ENCODE results near the gene TBC1D22A.

TBC1D22A gene

DNA sequence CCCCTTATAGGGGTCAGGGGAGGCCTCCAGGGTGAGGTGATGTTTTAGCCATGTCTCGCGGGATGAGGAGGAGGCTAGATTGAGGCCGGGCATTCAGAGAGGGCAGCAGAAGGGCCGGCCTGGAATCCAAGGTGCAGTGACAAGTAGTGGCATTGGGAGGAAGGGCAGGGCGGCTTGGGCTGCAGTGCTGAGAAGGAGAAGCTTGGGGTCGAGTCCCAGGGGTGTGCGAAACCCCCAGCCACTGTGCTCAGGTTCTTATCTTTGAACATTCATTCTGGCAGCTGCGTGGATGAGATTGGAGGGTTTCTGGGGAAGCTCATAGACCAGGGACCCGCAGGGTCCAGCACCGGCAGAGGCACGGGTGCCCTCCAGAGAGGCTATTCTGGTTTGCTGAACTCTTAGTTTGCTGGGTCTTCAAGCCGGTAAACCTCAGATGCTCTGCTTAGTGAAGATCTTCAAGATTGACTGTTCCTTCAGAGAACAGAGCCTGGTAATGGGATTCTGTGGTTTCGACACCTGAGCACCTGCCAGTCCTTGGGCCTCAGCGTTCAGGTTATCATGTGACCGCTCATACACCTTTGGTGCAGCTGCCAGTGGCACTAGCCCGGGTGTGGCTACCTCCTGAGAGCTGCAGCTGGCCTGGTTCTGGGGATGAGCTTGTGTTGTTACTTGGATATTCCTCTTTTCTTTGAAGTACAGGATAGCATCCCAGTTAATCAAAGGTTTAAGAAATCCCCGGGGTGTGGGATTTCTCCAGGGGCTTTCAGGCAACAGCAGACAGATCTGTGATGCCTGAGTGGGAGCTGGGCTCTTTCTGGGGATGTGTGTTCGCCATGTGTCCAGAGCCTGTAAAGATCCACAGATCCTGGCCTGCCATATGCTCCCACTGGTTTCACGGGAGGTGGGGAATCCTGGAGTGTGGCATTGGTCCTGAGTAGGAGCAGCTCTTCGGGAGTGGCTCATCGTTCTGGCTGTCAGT, 152.8 kb downstream of the TBC1D22A start:
- peak; percentile 22 for DNase-seq

DNA sequence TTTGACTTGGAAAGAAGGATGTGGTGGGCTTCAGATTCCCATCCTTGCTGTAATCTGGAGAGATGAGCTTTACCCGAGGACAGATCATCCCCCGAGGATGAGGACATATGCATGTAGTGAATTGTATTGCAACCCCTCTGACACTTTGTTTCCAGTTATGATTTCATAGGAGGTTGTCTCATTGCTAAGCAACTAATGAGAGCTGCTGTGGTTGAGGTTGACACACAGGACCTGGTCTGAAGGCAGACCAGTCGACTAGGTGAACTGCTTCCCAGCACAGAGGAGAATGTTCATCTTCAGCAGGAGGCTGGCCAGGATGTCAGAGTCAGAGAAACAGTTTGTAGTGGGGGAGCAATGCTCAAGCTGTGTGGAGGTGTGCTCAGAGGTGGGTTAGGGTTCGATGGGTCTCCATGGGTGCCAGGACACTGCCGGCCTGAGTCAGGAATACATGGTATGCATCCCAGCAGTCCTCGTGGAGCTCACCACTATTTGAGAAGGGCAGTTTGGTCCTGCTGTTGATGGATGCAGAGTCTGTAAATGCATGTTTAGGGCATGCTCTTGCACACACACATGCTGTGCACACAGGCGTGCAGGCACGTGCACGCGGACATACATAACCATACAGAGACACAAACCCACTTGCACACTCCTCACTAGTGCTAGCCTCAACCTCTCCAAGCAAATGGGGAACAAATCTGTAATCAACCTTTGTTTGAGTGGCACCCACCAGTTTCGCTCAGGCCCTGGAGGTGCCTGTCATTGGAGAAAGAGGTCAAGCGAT, 153.7 kb downstream of the TBC1D22A start:
- no peak for DNase-seq

DNA sequence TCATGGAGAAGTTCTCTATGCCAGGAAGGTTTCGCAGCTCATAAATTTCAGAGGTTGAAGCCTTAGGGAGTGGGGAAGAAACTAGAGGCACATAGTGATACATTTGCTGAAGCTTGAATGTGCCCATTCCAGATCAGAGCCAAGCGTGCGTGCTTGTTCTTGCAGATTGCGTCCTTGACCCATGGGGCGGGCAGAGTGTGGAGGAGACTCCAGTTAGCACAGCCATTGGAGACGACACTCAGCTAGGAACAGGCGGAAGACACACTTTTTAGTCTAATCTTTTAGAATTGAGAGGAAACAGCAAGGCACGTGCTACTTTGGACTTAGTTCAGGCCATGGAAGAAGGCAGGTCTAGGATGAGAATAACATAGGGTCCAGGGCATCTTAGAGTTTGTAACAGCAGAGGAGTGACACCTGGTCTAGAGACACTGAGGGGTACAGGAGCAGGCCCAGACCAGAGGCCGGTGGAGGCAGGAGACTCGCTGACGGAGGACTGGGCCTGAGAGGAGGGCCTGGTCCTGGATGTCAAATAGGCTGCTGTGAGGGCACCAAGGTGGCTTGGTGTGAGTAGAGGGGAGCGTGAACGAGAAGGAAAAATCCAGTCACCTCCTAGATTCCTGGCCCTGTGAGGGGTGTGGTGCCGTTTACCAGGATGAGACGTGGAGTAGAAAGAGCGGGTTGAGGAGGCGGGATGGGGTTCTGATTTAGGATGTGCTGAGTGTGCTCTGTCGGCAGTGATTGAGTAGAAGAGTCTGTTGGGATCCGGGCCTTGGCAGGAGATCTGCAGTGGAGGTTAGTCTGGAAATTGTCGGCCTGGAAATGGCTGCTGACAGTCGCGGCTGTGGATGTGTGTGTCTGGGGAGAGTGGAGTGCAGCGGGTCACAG, 154.7 kb downstream of the TBC1D22A start:
- no peak for DNase-seq

DNA sequence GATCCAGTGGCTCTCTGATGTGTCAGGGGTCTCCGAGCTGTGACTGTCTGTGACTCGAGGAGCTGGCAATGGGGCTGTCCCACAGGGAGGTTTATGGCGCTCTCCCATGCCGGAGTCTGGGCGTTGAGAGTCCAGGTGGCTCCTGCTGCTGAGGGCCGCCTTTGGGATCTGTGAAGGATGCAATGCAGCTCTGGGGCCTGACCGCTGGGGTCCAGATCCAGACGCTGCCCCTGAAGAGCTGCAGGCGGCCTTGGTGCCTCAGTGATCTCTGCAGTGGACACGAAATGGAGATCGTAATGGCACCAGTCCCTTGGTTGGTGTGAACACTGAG, 155.3 kb downstream of the TBC1D22A start:
- DNase-seq, result no peak

DNA sequence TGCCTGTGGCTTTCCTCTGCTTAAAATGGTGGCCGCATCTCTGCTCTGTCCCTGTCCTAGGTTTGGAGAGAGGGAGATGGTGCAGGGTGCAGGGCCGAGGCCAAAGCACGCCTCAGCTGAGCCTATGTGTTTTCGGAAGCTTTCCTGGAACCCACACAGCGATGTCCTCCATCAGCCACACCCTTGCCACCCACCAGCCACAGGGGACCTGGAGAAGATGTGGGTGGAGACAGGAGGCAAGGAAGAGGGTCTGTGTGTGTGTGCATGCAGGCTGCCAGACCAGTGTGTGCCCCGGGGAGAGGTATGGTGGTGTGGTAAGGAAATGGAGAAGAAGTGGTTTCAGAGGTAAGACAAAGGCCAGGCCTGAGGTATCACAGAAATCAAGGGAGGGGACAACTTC, 155.7 kb downstream of the TBC1D22A start:
- no peak for DNase-seq

DNA sequence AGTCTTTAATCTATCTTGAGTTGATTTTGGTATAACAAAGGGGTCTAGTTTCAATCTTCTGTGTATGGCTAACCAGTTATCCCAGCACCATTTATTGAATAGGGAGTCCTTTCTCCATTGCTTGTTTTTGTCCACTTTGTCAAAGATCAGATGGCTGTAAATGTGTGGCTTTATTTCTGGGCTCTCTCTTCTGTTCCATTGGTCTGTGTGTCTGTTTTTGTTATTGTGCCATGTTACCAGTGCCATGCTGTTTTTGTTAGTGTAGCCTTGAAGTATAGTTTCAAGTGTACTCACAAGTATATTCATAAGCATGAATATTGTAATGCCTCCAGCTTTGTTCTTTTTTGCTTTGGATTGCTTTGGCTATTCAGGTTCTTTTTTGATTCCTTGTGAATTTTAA, 159.6 kb downstream of the TBC1D22A start:
- DNase-seq, result no peak

DNA sequence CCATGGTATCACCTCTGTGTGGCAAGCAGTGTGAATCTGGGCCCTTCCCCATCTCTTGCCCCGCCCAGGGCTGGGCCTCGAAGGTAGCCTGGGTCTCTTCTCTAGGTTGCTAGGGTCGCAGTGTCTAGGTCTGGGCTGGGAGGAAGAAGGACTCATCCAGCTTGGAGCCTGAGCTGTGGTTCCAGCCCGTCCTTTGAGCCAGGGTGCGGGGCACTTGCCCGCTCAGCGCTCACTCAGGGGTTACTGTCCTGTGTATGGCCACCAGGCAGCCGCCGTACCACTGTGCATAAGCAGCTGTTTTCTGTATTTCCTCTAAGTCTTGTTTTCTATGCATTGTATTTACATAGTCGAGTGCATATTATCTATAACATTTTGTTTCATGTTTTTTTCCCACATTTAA, 160.9 kb downstream of the TBC1D22A start:
- DNase-seq, result no peak

DNA sequence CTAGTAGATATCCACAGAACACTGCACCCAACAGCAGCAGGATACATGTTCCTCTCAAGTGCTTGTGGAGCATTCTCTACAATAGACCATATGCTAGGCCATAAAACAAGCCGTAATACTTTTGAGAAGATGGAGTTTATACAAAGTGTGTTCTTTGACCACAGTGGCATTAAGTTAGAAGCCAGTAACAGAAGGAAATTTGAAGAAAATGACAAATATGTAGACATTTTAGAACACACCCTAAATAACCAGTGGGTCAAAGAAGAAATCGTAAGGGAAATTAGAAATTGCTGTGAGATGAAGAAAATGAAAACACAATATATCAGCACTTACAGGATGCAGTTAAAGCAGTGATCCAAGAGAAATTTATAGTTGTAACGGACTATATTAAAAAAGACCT, 163.4 kb downstream of the TBC1D22A start:
- DNase-seq, result no peak

DNA sequence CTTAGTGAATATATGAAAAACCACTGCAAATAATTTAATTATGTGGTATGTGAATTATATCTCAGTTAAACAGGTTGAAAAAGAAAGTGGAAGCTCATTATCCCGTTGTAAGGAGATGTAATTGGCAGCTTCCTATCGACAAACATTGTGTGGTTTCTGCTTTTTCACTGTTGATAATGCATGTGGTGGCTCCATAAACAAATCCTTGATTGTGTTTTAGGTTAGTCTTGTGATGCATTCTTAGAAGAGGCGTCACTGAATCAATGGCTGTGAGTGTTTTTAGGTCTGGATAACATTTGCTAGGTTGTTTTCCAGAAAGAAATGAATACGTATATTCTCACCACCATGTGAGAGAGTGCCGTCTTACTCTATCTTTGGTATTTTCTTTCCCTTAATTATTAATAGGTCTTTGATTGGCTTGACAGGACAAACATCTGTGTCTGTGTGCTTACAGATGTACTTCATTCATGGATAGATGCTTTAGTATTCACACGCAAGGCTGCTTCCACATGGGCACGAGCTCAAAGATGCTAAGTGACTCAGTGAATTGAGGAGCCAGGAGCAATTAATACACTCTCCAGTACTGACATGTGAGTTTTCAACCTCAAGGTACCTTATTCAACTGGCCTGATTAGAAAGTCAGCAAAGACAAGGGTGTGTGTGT, 166.7 kb downstream of the TBC1D22A start:
- DNase-seq, result no peak

DNA sequence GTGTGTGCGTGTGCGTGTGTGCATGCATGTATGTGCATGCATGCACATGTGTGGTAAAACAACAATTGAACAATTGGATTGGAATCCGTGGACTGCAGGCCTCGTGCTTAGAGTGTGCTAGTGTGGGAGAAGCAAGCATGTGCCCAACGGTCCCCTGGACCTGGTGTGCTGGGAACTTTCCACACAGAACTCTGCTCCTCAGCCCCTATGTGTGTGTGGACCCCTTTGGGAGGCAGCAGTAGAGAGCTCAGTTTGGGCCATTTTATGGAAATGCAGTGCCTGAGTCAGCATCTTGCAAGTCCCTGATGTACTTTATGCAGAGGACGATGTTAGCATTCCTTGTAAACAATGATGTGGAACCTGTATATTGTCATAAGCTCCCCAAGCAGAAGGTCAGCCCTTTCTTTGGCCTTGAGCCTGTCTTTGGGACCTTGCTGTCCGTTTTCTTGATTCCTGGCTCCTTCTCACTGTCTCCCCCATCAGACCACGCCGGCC, 167.3 kb downstream of the TBC1D22A start:
- DNase-seq, result no peak

DNA sequence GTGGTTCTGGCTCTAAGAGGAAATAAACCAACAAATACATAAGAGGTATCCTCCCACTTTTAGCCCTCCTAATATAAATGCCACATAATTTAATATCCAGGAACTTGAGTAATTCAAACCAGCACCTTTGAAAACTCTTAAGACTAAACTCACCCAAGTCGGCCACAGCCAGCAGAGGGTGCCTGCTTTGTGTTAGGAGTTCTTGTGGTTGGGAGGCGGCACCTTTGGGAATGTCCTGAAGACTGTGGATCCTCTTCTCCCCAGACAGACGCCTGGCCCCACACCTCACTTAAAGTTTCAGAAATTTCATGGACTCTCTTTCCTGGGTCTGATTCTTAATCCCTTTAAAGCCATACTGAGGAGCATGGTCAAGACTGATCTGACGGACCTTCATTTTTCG, 169.0 kb downstream of the TBC1D22A start:
- DNase-seq, result no peak

DNA sequence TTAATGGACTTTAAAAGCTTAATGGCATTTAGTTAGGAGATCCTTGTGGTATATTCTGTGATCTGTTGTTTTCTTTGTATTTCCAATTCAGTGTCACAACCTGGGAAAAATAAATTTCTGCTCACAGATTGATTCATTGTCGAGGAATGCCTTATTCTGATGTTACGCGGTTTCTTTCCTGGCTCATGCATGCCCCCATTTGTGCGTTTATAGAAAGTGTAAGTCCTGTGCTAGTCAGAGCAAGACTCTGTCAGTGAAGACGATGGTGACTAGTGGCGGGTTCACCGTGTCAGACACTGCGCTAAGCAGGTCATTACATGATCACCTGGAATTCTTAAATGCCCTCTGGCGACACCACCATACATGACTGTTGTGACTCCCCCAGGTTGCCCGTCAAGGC, 169.4 kb downstream of the TBC1D22A start:
- DNase-seq, result no peak

DNA sequence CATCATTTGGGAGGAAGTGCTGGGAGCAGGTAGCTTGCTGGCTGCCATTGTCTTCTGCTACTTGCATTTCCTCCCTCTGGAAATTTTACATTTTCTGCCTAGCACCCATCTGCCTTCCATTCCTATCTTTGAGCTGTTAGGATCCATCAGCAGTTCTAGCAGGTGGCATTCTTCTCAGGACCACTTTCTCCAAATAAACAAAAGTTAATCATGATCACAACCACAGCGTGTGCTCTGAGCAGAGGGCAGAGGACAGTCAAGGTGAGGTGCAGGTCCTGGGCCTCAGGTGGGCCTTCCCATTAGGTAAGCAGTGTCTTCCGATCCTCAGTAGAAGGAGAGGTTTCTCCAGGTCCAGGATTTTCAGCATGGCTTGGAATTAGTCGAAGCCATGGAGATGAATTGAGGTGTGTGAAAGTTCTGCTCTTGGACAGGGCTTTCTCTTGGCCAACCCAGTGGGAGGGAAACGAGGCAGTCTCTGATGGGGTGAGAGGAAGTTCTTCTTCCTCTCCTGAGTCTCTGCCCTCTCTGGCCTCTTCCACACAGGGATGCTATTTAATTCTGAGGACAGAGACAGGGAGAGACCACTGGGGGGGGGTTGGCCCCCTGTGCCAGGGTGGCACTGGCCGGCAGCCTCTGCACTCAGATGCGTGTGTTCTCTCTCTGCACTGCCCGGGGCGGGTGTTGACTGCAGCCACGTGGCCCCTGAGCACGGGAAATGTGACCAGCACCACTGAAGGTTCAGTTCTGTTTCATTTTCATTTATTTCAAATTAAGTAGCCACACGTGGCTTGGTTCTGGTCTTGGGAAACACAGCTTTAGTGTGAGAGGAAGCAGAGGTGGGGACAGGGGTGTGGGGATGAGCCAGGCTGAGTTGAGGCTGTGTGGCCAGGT, 170.8 kb downstream of the TBC1D22A start:
- no peak for DNase-seq

DNA sequence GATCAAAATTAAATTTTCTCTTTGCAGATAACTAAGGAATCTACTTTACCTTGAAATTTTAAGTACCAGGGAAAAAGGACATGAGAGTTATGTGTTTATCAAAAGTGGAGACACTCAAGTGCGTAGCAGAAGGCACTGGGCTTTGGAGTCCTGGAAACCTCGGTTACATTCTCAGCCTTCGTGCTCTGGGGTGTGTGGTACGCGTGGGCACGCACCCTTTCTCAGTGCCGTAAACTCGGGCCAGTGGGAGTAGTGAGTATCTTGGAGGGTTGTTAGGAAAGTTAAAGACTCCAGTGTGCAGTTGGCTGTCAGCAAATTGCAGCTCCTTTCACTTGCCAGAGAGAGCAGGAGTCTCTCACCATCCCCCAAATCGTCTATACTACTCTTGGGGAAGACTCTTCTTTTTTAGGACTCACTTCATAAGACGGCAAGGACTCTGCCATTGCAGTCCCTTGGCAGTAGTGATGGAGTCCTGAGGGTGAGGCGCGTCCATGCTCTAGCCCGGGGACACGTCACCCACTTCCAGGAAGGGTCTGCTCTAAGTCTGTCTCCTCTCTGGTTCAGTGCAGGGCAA, 171.8 kb downstream of the TBC1D22A start:
- DNase-seq, result no peak

DNA sequence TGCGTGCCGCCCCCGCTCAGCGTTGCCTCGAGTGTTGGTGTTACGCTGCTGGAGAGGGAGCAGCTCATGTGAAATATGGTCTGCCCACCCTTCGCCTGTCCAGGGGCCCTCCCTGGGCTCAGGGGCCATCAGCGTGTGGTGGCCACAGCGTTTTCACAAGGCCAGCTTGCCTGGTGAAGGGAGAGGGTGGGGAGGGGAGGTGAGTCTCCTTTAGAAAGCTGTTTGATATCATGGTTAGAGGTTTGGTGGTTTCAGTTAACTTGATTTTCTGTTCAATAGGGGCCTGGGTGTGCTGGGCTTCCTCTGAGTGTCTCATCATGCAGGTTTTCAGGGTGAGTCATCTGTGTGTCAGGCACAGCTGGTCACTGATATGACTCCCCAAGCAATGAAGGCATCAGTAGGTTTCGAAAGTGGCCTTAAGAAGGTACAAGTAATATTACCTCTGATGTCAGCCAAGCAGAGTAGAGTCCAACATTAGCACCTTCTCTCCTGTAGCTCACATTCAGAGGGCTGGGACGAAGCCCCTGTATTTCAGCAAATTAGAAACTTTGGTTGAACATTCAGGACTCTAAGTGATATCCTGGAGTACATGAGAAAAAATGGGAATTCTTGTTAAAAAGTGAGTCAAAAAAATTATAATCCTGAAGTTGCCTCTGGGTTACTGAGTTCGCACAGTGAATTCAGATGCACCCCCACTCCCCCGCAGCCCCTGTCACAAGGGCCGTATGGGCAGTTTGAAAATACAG, 172.5 kb downstream of the TBC1D22A start:
- no peak for DNase-seq

DNA sequence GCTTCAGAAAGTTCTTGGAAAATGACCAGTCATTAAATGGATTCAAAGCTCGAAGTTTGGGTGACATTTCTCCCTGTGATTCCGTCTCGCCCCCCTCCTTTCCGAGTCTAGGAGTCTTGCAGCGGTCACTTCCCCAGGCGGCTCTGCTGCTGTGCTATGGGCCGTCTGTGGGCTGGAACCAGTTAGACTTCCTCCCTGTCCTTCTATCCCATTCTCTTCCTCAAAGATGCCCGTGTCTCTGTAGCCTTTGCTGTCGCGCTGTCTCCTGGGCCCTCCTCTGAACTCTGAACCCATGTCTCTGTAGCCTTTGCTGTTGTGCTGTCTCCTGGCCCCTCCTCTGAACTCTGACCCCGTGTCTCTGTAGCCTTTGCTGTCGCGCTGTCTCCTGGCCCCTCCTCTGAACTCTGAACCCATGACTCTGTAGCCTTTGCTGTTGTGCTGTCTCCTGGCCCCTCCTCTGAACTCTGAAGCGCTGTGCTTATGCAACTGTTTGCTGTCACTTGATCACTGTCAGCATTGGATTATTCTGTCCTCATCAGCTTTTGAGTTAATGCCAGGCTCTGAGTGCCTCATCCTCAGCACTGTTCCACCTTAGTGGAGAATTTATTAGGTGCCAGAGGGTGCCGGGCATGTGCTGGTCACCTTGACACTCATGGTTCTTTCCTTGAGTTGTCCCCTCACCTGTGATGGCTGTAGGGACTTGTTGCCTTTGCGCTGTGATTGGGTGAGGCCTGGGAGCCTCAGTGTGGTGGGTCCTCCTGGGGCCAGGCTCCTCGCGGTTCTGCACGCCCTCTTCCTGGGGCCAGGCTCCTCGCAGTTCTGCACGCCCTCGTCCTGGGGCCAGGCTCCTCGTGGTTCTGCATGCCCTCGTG, 173.3 kb downstream of the TBC1D22A start:
- no peak for DNase-seq

DNA sequence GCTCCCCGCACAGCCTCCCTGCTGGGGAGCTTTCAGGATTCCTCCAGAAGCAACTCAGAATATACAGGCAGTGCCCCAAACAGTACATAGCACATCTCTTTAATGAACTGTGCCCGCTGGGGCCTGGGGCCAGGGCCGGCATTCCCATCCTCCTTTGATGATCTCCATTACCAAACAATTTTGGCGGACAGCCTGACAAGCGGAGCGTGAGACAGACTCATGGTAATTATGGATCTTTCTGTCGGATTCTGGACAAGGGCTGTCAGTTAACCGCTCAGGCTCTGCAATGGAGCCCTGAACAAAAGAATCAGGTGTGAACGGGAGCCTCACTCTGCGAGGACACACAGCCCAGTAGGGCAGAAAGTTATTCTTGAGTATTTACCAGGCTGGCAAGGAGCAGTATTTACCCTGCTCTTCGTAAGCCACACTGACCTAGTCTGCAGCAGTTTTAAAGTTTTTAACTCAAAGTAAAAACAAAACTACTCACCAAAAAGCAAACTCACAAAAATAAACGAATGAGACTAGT, 174.0 kb downstream of the TBC1D22A start:
- DNase-seq, result no peak

DNA sequence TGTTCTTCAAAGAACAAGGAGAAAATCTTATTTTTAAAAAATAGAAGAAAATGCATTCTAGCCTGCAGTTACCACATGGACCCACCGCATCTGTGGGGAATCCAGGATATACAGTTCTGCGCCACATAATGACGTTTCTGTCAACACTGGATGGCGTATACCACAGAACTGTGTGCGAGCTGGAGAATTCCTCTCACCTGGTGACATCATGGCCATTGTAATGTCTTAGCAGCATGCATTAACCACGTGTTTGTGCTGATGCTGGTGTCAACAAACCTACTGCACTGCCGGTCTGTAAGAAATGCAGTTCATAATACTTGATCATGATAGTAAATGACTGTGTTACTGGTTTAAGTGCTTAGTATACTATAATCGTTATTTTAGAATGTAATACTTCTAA, 174.7 kb downstream of the TBC1D22A start:
- no peak for DNase-seq

DNA sequence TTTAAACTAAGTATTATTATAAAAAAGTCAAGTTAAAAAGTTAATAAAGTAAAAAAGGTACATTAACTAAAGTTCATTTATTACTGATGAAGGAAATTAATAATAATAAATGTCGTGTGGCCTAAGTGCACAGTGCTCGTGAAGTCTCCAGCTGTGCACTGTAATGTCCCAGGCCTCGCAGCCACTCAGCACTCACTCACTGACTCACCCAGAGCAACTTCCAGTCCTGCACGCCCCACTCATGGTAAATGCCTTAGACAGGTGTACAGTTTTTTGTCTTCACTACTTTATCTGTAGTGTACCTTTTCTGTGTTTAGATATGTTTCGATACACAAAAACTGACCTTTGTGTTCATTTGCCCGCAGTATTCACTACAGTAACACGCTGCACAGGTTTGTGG, 175.5 kb downstream of the TBC1D22A start:
- DNase-seq, result no peak
